Lower leg skin (tissue), 3 donors: ENCODE measurements around the gene AMN.

ENCODE experiments used
- CTCF ChIP-seq, 3 donors: fragments of 450-650 bp; IDR thresholded peaks; one replicate each; pipeline ENCODE4 v1.5.1; 2016; ENCODE audit warnings: antibody characterized with exemption in 3 of 3, mild to moderate bottlenecking in 3 of 3, moderate library complexity in 2 of 3
- POLR2A ChIP-seq, 2 donors: fragments of 450-650 bp; IDR thresholded peaks; one replicate each; pipeline ENCODE4 v1.6.1; 2016 to 2017; ENCODE audit warnings: antibody characterized with exemption in 2 of 2, mild to moderate bottlenecking in 1 of 2, moderate library complexity in 1 of 2

- TF ChIP-seq CTCF (IDR thresholded peaks at IDR 0.05) (no peak), POLR2A (IDR thresholded peaks at IDR 0.05) (no peak)
Observed at GRCh38 chr14:102925646-102926045, 3.2 kb downstream of the AMN start.
